NK-92 (cell line): ENCODE measurements around the gene VIP.

Experiments used
- DNase-seq: peaks from one replicate; lab custom pipeline; 2025; ENCODE audit not compliant: unreplicated experiment; lab: John Stamatoyannopoulos, UW

Gene VIP

DNA sequence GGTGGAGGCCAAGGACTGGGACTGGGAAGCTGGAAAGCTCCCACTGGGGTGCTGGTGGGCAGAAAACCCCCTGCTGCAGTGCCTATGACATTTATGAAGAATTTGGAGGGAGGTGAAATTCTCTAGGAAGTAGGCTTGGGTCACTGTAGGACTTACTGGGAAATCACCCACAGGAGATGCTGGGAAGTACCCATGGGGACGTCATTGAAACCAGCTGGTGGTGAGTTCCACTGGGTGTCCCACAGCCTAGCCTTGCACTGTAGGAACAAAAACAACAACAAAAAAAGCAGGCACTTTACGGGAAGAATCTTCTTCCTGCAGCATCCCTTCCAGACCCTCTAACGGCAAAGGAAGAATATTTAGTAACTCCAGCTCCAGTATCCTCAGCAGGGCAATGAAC lies 26.2 kb downstream of the VIP start:
- DNase-seq = no peak

DNA sequence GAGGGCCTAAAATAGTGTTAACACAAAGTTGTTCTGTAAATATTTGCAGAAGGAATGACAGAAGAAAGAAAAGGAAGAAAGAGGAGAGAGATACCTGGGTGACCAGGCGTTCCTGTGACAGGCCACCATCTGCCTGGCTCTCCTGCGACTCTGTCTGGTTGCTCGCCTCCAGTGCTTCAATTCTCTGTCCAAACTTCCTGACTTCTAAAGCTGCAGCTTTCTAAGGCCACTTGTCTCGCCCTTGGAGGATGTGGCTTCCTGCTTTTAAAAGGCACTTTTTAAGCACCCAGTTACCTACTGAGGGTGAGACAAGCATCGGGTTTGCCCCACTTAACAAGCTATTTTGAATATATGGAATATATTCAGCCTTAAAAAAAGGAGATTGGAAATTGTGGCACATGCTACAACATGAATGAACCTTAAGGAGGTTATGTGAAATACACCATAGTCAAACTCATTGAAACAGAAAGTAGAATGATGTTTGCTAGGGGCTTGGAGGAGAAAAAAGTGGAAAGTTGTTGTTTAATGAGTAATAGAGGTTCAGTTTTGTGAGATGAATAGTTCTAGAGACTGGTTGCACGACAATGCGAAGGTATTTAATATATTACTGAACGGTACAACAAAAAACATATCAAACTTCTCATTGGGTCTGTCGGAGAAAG lies 32.8 kb downstream of the VIP start:
- DNase-seq = no peak

DNA sequence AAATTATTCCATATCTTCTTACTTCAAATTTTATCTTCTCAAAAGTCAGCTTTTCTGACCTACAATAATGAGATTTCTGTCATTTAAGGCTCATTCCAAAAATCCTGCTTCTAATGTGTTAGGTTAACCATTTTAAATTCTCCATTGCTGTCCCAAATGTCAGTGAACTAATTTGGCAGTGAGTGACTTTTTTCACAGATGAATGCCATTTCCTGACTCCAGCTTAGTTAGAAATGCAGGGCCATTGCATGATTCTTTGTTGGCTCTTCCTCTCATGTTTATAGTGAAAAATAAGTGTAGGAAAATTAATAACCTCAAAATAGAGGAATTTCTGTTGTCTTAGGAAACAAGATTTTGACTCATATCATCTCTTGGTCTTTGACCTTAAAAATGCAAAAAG lies 44.1 kb downstream of the VIP start:
- DNase-seq = no peak

DNA sequence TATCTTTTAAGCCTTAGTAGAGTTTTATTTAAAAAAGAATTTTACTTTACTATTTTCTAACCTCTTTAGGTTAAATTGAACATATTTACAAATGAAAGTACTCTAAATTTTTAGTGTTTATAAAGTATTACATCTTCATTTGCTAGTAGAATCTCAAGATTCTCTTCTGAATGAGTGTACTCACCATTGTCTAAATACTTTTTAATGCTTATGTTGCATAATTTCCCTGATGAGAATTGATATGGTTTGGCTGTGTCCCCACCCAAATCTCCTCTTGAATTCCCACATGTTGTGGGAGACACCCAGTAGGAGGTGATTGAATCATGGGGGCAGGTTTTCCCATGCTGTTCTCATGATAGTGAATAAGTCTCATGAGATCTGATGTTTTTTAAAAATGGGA lies 53.6 kb downstream of the VIP start:
- DNase-seq = no peak
